ENCODE measurements around the gene GPD2.

Gene GPD2

DNA sequence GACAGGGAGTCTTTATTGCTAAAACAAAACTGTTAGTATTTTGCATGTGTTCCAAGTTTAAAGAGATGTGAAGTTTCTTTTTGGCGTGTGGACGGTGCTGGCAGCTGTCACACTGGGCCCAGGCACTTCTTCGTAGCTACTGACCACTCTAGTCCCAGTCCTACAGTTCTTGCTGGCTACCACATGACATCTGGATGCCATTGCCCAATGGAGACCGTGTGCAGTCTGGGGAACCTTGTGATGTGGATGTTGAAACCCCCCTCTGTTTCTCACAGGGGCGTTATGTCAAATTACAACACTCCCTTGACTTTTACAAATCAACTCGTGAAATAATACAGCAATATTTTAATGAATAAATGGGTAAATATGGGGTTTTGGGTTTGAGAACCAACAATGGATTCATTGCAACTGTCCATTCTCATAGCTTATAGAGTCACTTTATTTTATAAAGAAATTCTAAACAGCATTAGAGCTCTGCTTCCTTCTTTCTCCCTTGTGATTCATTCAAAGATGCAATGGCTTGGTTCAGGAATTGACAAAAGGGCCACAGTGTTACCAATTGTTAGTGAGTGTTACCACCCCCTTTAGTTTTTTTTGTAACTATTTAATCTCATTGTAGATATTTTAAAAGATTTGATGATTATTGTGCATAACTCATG lies 1.2 kb downstream of the GPD2 start:
- no peak for DNase-seq

DNA sequence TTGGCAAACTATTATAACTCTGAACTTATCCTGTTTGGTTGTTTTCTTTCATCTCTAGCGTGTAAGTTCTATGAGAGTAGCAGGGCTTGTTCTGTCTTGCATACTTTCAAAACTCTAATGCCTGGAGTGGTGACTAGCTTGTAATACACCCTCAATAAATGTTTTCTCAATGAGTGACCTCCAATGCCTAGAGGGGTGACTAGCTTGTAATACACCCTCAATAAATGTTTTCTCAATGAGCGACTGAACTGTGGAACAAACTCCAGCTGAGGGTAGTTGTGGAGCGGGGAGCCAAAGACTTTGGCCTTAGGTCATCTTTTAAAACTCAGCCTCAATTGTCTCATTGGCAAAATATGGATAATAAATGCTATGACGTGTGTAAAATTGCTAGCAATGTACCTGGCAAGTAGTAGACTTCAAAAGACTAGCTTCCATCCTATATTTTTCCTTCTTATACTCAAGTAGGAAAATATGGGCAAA lies 1.8 kb downstream of the GPD2 start:
- DNase-seq, result no peak

DNA sequence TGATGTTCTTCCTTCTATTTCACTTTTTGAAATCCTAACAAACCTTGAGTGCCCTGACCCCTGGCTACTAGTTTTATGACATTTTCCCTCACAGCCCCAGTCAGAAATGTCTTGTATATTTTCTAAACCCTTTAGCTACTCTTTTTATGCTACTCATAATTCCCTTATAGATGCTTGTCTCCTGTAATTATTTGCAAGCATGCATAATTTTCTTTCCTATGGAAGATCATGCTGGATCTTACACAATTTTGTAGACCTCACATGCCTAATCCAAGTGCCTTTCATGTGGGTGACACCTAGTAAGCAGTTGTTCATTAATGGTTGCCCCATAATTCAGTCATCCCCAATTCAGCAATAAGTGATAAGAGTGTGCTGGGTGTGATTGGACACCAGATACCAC lies 6.9 kb downstream of the GPD2 start:
- no peak for DNase-seq

DNA sequence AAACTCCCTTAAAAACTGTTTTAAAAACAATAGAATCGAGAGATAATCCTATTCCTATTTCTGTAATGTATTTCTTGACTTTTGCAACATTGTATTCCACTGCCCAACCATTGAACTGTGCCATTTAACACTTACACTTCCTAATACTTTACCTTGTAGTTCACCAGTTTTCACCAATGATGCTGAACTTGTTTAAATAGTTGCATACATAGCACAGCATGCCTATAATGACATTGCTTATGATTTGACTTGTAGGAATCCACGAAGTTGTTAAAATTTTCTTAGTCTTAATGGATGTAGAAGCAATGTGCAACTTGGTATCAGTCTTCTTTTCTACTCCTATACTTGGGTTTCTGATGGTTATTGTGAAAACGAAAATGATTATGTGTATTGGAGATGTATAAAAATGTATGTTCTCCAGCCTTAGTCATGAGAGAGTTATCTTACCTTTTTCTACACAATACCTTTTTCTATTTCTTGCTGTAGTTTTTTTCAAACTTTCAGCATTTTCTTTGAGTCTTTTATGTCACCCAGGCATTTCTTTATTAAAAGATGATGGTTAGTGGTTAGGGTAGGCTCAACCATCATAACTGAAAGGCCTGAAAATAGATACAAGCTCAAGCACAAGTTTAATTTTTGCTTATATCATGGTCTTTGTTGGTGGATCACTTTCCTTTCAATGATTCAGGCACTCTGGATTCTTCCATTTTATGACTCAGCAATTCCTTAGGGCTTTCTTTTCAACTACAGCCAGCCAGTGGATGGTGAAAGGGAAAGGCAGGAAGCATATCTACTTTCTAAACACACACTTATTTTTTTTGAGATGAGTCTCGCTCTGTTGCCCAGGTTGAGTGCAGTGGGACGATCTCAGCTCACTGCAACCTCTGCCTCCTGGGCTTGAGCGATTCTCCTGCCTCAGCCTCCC lies 9.4 kb downstream of the GPD2 start:
- DNase-seq, result no peak

DNA sequence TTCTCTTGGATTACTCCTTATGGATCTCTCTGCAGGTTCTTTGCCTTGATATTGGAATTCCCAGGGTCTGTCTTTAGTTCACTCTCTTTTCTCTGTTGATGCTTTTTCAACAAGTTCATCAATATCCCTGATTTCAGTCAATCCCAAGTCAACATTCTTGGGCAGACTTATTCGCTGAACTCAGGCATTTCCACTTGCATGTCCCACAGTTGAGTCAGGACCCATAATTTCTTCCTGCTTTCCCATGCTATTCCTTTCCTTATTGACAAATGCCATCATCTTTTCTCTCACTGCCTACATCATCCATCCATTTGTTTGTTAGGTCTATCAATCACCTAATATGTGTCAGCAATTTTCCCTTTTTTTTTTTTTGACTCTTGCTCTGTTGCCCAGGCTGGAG lies 11.6 kb downstream of the GPD2 start:
- DNase-seq, result no peak

DNA sequence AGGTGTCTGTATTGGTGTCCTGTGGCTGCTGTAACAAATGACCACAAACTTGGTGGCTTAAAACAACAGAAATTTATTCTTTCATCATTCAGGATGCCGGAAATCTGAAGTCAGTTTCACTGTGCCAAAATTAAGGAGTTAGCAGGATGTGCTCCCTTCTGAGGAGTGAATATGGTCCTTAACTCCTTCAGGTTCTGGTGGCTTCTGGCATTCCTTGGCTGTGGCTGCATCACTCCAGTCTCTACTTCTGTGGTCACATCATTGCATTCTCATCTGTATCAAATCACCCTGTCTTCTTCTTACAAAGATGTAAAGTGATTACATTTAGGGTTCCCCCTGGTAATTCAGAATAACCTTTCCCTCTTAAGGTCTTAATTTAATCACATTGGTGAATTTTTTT lies 12.6 kb downstream of the GPD2 start:
- no peak for DNase-seq

DNA sequence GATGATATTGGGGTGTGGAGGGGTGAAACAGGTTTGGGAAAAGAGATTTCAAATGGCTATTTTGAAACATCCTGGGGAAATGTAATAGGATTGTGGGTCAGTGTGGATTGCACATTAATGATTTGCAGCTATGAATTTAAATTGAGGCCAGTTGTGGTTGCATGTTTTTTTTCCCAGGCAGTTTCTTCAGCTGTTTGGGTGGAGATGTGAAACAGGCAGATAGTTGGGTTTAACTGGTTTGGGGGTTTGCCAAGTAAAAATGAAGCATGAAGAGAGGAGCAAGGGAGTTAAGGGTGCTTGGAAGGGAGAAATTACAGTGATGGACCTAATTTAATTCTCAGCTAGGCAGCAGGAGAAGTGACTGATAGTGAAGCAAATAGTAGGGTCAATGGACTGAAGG lies 16.8 kb downstream of the GPD2 start:
- no peak for DNase-seq

DNA sequence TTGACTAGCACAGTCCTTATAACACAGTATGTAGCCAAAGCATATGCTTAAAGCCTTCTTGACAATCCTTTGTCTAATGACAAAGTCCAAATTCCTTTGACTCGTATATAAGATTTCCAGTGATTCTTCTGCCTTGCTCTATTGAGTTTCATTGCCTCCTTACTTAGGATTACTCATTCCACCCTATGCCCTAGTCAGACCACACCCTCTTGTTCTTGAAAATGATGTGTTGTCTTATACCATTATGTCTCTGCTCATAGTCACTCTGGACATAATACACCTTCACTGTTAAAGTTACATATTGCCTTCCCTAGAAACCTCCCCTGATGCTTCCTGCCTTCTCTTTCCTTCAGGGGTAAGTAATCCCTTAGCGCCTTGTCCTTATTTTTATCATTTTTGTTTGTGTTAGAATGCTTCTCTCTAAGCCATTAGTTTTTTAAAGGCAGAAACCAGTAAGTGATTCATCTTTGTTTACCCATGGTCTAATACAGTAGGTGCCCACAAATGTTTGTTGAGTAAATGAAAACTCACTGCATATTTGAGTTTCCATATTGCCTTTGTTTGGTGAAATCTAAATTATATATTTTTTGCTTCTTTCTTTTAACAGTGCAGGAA lies 19.3 kb downstream of the GPD2 start:
- no peak for DNase-seq

DNA sequence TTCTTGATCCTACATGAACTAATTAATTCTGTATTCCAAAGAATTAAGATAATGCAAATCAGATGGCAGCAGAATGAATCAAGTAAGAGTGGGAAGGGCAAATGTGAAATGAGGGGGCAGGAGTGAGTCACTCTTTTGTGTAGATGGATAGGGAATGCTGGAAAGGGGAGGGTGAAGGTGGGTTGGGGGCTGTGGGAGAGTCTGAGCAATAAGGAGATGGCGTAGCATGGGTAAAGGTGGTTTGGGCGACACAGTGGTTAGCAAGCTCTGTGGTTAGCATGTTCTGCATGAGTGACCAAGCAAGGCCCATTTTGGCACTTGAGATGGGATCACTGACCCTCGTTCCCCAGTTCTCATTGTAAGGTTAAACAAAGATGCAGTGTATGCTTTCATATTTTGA lies 20.4 kb downstream of the GPD2 start:
- no peak for DNase-seq

DNA sequence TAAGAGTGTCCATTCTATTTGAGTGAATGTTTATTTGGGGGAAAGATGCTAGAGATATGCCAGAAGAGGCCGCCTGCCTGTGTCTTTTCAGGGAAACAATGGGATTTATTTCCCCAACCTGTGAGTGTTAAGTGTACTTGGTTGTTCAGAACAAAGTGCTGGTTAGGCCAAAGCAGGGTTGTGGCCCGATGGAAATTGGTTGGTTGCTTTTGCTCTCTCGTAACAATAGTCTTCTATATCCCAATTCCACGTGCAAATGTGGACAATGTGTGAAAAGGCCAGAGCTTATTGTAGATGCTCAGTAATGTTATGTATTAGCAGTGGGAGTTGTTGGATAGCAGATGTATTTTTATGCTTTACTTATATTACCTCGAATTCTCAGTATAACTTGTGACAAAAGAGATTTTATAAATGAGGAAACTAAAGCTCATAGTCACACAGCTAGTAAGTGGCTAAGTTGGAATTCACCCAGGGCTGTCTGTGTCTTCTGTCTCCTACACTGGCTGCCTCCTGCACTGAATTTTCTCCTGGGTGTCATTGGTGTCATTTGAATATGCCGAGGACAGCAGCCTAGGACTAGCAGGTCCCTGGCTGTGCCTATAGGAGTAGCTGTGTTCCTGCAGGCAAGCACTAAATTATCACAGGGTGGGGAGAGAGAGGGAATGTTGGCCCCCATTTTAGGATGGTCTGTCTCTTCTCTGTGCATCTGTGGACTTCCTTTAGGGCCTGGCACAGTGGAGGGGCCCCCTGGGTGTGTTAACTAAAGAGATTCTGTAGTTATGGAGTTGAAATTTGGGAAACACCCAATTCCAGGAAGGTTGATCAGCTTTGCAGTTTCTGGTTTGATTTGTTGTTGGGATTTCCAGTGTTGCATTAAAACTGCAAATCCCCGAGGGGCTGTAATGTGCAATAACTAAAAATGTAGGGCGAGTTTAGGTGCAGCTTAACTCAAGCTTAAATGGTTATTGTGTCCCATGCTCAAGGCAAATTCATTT lies 21.6 kb downstream of the GPD2 start:
- no peak for DNase-seq

DNA sequence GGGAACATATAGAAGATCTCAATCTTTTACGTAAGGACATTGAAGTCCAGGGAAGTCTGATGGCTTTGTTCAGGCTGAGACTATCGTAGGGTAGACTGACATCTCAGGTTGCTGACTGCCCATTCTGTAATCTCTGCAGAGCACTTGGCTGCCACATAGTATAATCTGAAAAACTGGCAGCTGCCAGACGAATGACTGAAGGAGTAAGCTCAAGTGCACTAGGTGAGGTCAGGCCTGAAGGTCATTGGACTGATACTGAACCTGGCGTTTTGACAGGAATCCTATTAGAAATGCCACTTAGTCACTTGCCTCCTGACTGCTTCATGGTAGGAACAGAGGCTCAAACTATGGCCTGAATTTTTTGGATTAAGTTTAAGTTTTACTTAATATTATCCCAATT lies 23.5 kb downstream of the GPD2 start:
- DNase-seq, result no peak

DNA sequence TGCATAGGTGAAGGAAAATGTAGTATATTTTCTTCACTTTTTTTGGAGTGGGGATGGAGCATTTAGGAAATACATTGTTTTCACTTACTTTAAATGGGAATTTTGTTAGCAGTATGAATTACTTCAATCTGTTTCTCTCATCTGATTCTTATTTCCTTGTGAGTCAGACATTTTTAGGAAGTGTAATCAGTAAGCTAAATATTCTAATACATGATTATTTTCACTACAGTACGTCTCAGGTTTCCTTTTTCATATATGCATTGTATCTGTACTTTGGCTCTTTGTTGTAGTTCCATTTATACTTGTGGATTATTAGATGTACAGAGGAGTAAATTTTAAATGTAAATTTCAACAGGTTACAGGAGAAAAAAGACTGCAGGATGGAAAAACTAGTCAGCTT lies 27.9 kb downstream of the GPD2 start:
- DNase-seq, result no peak

DNA sequence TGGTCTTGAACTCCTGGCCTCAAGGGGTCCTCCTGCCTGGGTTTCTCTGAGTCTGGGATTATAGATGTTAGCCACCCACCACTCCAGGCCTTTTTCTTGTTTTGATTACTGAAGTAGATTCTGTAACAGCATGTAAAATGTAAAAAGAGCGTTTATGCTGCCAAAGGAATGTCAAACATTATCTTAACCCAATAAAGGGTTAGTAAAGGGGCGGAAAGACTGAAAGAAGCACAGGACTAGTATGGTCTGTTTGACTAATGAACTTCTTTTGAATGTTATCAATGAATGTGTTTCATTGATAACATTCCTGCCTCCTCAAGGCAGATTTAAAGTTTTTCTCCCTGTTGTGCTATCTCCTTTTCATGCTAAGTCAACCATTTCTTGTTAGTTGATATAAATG lies 29.4 kb downstream of the GPD2 start:
- no peak for DNase-seq

DNA sequence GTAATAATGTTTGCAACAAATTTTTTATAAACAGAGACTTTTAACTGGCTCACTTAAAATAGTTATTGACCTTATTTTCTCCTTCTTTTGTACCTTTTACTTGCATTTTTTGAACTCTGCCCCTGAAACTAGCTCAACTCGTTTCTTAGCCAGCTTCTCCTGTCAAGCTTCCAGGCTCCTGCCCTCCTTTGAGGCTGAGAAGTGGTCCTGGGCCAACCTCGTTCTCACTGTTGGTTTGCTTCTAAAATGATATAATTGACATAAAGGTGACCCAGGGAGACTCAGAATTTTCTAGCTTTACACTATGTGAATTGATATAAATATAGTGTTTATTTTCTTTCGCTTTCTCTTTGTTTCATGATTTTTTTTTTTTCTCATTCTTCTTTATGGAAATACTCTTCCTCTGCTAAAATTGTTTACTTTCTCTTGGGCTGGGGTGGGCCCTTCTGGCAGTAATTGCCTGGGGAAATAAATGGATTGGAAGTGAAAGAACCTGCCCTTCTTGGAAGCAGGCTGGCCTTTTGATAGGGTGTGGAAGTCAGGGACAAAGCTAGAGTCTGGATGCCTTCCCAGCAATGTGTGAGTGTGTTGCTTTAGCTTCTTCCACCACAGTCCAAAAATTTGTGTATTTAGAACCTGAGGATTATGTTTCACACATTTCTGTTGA lies 30.7 kb downstream of the GPD2 start:
- no peak for DNase-seq

DNA sequence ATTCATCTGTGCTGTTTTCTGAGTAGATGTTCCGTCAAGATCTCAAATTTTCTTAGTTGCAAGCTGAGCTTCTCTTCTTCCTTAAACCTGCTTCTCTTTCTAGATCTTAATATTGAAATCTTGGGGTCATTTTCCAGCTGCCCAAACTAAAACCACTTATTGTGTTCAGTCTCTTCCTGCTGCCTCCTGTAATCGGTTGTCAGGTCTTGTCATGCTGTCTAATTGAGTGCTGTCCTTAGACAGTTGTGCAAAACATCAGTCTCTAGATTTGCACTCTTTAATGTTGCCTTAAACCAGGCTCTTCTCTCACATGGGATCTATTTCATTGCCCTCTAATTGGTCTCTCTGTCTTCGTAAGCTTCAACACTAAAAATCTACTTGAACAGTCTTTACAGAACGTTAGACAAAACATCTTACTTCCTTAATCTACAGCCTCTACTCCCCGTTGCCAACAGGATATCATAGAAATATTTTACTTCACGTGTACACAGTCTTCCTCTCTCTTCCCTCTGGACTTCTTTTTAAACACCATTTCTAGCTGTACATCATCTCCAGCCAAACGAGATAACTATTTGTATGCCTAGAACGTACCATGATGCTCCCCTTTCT lies 34.9 kb downstream of the GPD2 start:
- no peak for DNase-seq

DNA sequence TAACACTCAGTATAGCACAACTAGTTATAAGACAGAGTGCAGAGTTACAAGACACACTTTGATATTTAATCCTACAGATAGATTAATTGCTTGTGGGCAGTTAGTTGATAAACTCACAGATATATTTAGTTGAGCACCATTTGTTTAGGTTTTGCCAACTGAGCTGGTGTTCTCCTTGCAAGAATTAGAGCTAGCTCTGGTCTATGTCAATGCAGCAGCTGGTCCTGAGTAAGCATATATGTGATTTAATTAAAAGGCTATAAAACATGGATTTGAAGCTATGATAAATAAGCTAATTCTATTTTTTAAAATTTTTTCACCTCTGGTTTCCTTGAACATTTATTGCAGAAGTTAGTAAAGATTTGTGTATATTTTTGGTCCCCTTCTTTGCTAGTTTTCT lies 35.6 kb downstream of the GPD2 start:
- no peak for DNase-seq

DNA sequence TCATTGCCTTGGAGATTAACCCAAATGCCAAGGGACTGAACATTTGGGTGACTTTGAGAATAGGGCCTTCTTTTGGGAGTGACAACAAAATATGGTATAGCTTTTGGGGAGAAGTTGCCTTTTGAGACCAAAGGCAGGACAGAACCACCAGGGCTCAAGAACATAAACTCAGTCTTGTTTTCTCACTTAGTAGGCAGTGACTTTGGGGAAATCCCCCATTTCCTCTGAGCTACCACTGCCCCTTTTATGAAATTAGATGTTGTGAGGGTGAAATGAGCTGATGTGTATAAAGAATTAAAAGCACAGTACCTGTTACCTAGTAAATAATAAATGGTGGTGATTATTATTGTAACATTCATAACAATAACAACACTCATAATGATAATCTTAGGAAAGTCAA lies 36.5 kb downstream of the GPD2 start:
- peak; percentile 27 for DNase-seq

DNA sequence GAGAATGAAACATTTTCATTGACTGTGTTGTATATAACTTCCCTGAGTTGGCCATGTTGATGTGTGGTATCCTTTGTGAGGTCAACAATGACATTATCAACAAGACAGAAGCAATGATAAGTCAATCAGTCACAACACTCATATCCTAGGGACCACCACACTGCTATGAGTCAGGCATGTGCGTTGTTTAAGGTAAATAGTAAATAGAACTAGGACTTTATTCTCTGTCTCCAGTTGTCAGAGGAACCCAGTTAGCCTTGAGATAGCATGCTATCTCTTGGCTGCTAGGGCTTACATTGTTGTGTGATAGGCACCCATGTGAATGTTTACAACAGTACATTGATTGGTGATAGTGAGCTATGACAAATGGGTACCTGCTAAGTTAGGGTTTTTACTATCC lies 37.3 kb downstream of the GPD2 start:
- no peak for DNase-seq

DNA sequence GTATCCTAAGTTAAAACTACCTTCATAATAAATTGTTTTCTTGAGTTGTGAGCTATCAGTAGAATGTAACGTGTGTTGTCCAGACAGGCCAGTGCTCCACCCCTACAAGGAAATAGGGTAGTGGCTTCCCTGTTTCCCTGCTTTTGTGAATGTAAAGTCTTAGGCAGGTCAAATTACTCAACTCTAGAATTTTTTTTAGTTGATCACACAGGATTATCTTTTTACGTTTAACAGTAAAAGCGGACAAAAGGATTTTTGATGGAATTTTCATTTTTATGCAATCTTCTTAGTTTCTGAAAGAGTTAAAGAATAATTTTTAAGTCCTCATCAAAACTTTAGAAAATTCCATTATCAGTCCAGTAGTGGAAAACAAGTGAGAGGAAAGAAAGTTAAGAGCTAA lies 38.2 kb downstream of the GPD2 start:
- DNase-seq, result no peak

DNA sequence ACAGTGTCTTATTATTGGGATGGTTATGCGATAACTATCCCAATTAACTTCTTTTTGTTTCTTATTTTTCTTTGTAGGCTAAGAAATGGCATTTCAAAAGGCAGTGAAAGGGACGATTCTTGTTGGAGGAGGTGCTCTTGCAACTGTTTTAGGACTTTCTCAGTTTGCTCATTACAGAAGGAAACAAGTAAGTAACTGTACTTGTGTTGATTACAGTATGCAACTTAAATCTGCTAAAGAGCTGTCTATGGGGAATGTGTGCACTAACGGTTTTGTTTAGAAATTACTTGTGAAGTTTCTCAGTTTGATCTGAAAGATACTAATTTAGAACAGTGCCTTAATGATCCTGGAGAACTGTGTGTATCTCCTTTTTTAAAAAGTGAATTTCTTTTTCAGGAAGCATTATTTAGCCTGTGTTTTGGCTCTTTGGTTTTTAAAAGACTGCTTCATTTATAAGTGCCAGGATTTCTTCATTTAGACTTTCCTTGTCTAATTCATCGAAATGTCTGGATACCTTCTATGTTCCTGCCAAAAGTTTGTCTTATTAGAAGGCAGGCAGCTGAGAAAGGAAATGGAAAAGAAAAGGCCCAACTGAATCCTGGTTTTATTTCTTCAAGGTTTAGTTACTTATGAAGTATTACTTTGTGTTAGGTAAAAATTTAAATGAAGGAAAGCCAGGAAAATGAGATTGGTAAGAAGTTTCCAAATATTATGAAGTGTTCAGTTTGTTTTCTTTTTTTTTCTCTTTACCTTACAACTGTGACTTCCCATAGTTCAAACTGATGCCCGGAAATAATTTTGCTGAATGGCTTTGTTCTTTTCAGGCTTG lies 40.1 kb downstream of the GPD2 start:
- DNase-seq, result no peak

DNA sequence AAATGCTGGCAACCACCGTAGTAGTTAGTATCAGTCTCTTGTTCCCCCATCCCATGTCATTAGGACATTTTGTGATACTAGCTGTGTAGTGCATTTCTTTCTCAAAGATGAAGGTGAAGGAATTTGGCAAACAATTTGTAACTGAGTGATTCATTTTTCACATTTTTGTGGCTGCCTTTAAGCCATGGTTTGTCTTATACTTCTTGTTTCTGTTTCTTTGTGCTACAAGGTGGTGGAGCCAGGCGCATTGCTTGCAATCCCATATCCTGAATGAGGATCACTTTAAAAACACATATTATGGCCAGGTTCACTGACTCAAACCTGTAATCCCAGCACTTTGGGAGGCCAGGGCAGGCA lies 40.6 kb downstream of the GPD2 start:
- DNase-seq, result no peak

Measured in CD4-positive, alpha-beta T cell treated with Interleukin-12 subunit alpha and Interleukin-12 subunit beta, for 1 hour (primary cell).